Neural progenitor cell (in vitro differentiated cells): ENCODE results near the gene ANLN. TPM values are rescaled to one million over a fixed set of nuclear protein-coding genes. Genes with fewer than 3 reads are reported as not detected.

Source experiments
- DNase-seq: peaks from one replicate; pipeline ENCODE4 v3.0.0-alpha.2; 2016; ENCODE audit warnings: low spot score
- H2AFZ ChIP-seq: fragments of 200-600 bp; sonication (generic); replicated peaks from 2 replicates; pipeline ENCODE4 v1.6.1; 2016; ENCODE audit warnings: antibody characterized with exemption
- H3F3A ChIP-seq: fragments of 200-600 bp; sonication (generic); 2 replicates; pipeline ENCODE4 v1.6.1; 2016; ENCODE audit warnings: antibody characterized with exemption, low read depth
- H3K27ac ChIP-seq: fragments of 200-600 bp; sonication (generic); 2 replicates; pipeline ENCODE4 v1.5.1; 2016; ENCODE audit warnings: mild to moderate bottlenecking
- H3K27me3 ChIP-seq: fragments of 200-600 bp; sonication (generic); 2 replicates; pipeline ENCODE4 v1.6.1; 2016; ENCODE audit warnings: mild to moderate bottlenecking, moderate library complexity
- H3K36me3 ChIP-seq: fragments of 200-600 bp; sonication (generic); 2 replicates; pipeline ENCODE4 v1.5.1; 2016
- H3K4me1 ChIP-seq: fragments of 200-600 bp; sonication (generic); 2 replicates; pipeline ENCODE4 v1.6.1; 2016; ENCODE audit warnings: mixed run types
- H3K4me2 ChIP-seq: fragments of 200-600 bp; sonication (generic); 2 replicates; pipeline ENCODE4 v1.6.1; 2016
- H3K4me3 ChIP-seq: fragments of 200-600 bp; sonication (generic); 2 replicates; pipeline ENCODE4 v1.5.1; 2016
- H3K79me2 ChIP-seq: fragments of 200-600 bp; sonication (generic); 2 replicates; pipeline ENCODE4 v1.6.1; 2016; ENCODE audit warnings: low read depth
- H3K9ac ChIP-seq: fragments of 200-600 bp; sonication (generic); 2 replicates; pipeline ENCODE4 v1.6.1; 2016
- H3K9me3 ChIP-seq: fragments of 200-600 bp; sonication (generic); 2 replicates; pipeline ENCODE4 v1.5.1; 2016; ENCODE audit warnings: low read depth
- H4K20me1 ChIP-seq: fragments of 200-600 bp; sonication (generic); 2 replicates; pipeline ENCODE4 v1.6.1; 2016; ENCODE audit warnings: low read depth
- H3K27ac Mint-ChIP-seq: 3 replicates; pipeline ENCODE4 v1.8.0; 2021; ENCODE audit warnings: mixed read lengths
- H3K27me3 Mint-ChIP-seq: 2 replicates; pipeline ENCODE4 v1.8.0; 2022; ENCODE audit warnings: low read depth, mild to moderate bottlenecking, inconsistent platforms, moderate library complexity, mixed read lengths; ENCODE audit not compliant: insufficient read depth
- H3K36me3 Mint-ChIP-seq: 3 replicates; pipeline ENCODE4 v1.8.0; 2021; ENCODE audit warnings: mixed read lengths
- H3K4me1 Mint-ChIP-seq: 3 replicates; pipeline ENCODE4 v1.8.0; 2021; ENCODE audit warnings: mixed read lengths
- H3K4me3 Mint-ChIP-seq: 3 replicates; pipeline ENCODE4 v1.8.0; 2021; ENCODE audit warnings: mild to moderate bottlenecking, moderate library complexity, mixed read lengths
- H3K9me3 Mint-ChIP-seq: 3 replicates; pipeline ENCODE4 v1.8.0; 2020; ENCODE audit warnings: mixed read lengths
- EZH2 ChIP-seq: fragments of 200-600 bp; sonication (generic); IDR thresholded peaks from 2 replicates; pipeline ENCODE4 v1.6.1; 2017; ENCODE audit warnings: antibody characterized with exemption, mild to moderate bottlenecking, moderate library complexity
- EZH2phosphoT487 ChIP-seq: fragments of 200-600 bp; sonication (generic); IDR thresholded peaks from 2 replicates; pipeline ENCODE4 v1.6.1; 2017; ENCODE audit warnings: antibody characterized with exemption
- total RNA-seq: library from RNA; depleted of rRNA; stranded (reverse); fragments of >200 nt; gene quantifications from 2 replicates; pipeline ENCODE4 v1.2.3, GENCODE V29; 2015; ENCODE audit warnings: low replicate concordance
- TF ChIP-seq, protein P1 (sequence below): fragments of 200-600 bp; sonication (generic); IDR thresholded peaks from 2 replicates; pipeline ENCODE4 v1.5.1; 2017; ENCODE audit warnings: antibody characterized with exemption, mild to moderate bottlenecking

The ANLN gene
- total RNA-seq, 1 donor from 2014 or later: 176 TPM

DNA sequence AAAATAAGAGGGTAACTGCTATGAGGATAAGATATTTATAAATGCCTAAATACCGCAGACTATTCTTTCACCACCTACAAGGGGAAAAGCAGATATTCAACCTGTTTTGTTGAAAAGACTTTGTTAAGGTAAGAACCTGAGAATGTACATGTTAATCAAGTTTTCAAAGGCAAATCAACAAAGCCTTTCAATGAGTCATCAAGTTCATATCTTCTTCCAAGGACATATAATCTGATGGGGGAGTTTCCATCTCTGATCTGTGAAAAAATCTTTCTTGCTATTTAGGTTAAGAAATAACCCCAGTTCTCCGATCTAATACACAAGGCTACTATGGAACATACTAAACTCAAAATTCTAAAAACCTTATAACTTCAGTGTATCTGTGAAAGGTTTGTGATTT, 40.0 kb upstream of the ANLN start:
- Histone ChIP-seq H3K36me3 (no peaks in the 10 kb centered on the region), H3F3A (no peaks in the 10 kb centered on the region), H3K9me3 (no peaks in the 10 kb centered on the region), H4K20me1 (no peaks in the 10 kb centered on the region), H3K27ac (no peak overlapping the region), H3K4me3 (no peak overlapping the region), H3K27me3 (no peaks in the 10 kb centered on the region), H3K4me1 (no peaks in the 10 kb centered on the region), H3K9ac (no peak overlapping the region), H3K4me2 (no peak overlapping the region), H2AFZ (no peak overlapping the region), H3K79me2 (no peaks in the 10 kb centered on the region)
- H3K36me3 Mint-ChIP-seq: peaks cover 6% of the 10 kb centered on the region
- no peak overlapping the region for H3K27ac Mint-ChIP-seq
- H3K4me3 Mint-ChIP-seq: no peak overlapping the region
- no peak for DNase-seq
- H3K4me1 Mint-ChIP-seq: no peaks in the 10 kb centered on the region
- H3K27me3 Mint-ChIP-seq: no peaks in the 10 kb centered on the region
- TF ChIP-seq EZH2 (no peak), EZH2phosphoT487 (no peak)
- TF ChIP-seq, protein P1, sequence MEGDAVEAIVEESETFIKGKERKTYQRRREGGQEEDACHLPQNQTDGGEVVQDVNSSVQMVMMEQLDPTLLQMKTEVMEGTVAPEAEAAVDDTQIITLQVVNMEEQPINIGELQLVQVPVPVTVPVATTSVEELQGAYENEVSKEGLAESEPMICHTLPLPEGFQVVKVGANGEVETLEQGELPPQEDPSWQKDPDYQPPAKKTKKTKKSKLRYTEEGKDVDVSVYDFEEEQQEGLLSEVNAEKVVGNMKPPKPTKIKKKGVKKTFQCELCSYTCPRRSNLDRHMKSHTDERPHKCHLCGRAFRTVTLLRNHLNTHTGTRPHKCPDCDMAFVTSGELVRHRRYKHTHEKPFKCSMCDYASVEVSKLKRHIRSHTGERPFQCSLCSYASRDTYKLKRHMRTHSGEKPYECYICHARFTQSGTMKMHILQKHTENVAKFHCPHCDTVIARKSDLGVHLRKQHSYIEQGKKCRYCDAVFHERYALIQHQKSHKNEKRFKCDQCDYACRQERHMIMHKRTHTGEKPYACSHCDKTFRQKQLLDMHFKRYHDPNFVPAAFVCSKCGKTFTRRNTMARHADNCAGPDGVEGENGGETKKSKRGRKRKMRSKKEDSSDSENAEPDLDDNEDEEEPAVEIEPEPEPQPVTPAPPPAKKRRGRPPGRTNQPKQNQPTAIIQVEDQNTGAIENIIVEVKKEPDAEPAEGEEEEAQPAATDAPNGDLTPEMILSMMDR: no peak
- H3K9me3 Mint-ChIP-seq: peaks cover 2% of the 10 kb centered on the region

DNA sequence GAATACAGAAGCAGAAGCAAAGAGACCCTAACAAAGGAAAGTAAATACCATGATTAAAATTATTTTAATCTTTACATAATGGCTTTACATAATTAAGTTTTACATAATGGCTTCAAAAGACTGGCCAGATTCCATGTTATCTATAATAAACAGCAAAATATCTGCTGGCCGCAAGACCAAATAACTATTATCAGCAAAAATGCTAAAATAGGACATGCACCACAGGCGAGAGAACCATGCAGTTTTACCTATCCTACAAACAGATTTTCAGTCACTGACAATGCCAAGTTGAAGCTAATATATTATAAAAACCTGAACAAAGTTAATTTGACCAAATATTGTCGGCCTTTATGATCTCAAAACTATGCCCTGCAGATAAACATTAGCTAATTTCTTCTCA, 34.2 kb upstream of the ANLN start:
- Histone ChIP-seq H3K9me3 (no peaks in the 10 kb centered on the region), H3K79me2 (no peaks in the 10 kb centered on the region), H3K36me3 (no peaks in the 10 kb centered on the region), H3K4me1 (peaks cover 16% of the 10 kb centered on the region), H3K27me3 (peaks cover 32% of the 10 kb centered on the region), H2AFZ (no peak overlapping the region), H3K9ac (no peak overlapping the region), H3F3A (no peaks in the 10 kb centered on the region), H4K20me1 (peaks cover 1% of the 10 kb centered on the region), H3K4me2 (no peak overlapping the region), H3K4me3 (no peak overlapping the region), H3K27ac (no peak overlapping the region)
- H3K36me3 Mint-ChIP-seq: peaks cover 3% of the 10 kb centered on the region
- H3K4me1 Mint-ChIP-seq: peaks cover 12% of the 10 kb centered on the region
- TF ChIP-seq EZH2phosphoT487 (no peak), EZH2 (no peak)
- TF ChIP-seq, protein P1: no peak
- H3K27me3 Mint-ChIP-seq: no peaks in the 10 kb centered on the region
- DNase-seq: no peak
- H3K4me3 Mint-ChIP-seq: no peak overlapping the region
- H3K9me3 Mint-ChIP-seq: no peaks in the 10 kb centered on the region
- H3K27ac Mint-ChIP-seq: no peak overlapping the region

DNA sequence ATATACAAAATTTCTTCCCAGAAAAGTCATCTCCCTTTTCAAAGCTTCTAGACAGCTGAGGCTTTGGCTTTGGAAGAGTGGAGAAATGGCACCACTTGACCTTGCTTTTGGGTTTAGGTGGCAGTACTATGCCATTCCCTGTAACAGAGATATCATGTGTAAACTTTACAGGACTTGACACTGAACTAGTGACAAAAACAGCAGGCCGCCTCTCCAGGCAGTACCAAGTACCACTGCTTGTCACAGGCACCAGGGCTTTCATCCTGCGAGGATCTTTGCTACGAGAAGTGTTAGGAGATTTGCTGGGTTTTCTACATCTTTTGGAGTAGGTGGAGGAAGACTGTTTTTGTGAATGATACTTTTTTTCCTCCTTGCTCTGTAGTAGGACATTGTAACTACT, 32.6 kb upstream of the ANLN start:
- H3K4me2 ChIP-seq: no peak overlapping the region
- peaks cover 4% of the 10 kb centered on the region for H4K20me1 ChIP-seq
- no peaks in the 10 kb centered on the region for H3K9me3 ChIP-seq
- no peak for DNase-seq
- Mint-ChIP-seq H3K4me1 (peaks cover 19% of the 10 kb centered on the region), H3K9me3 (no peaks in the 10 kb centered on the region), H3K4me3 (no peak overlapping the region), H3K27ac (no peak overlapping the region), H3K27me3 (no peaks in the 10 kb centered on the region), H3K36me3 (peaks cover 7% of the 10 kb centered on the region)
- TF ChIP-seq EZH2 (no peak), EZH2phosphoT487 (no peak)
- TF ChIP-seq, protein P1: no peak
- no peak overlapping the region for H2AFZ ChIP-seq
- H3K4me3 ChIP-seq: no peak overlapping the region
- no peak overlapping the region for H3K27ac ChIP-seq
- peaks cover 24% of the 10 kb centered on the region for H3K4me1 ChIP-seq
- H3F3A ChIP-seq: no peaks in the 10 kb centered on the region
- peaks cover 48% of the 10 kb centered on the region for H3K27me3 ChIP-seq
- H3K79me2 ChIP-seq: no peaks in the 10 kb centered on the region
- no peaks in the 10 kb centered on the region for H3K36me3 ChIP-seq
- no peak overlapping the region for H3K9ac ChIP-seq
